ENCODE data around the gene RBM3.

Gene RBM3

GRCh38 chrX:48592971-48593370 is 18.7 kb downstream of the RBM3 start:
- TF ChIP-seq MAX (IDR thresholded peaks at IDR 0.05), result no peak

- TF ChIP-seq ZBTB7A (IDR thresholded peaks at IDR 0.05; ENCODE audit: low read depth) (no peak), CEBPB (IDR thresholded peaks at IDR 0.05) (no peak)
These were observed 21.6 kb downstream of the RBM3 start for GRCh38 chrX:48595929-48596328.

GRCh38 chrX:48597353-48598264 is 23.3 kb downstream of the RBM3 start, which contains the start of gene WDR13:
Gene WDR13 (plus strand): TSS chrX:48597492. CDS start chrX:48597997, 505 bp downstream.
- TF ChIP-seq RAD21 (IDR thresholded peaks at IDR 0.05; ENCODE audit: low read depth), result no peak
- peak; percentile 47; the same call in 1 of the 2 replicates for TF ChIP-seq TAF1 (IDR thresholded peaks at IDR 0.05; ENCODE audit: low read depth)
- no peak for TF ChIP-seq REST (IDR thresholded peaks at IDR 0.05; ENCODE audit: low read depth)
- TF ChIP-seq NFIC (IDR thresholded peaks at IDR 0.05), result 0 out of 2 replicates have a peak, but pooled peaks have one; percentile 26
- 0 out of 2 replicates have a peak, but pooled peaks have one; percentile 8 for TF ChIP-seq CREB1 (IDR thresholded peaks at IDR 0.05; ENCODE audit: low read depth)
- TF ChIP-seq TCF12 (IDR thresholded peaks at IDR 0.05; ENCODE audit: low read depth), result 0 out of 2 replicates have a peak, but pooled peaks have one; percentile 13
- TF ChIP-seq TEAD4 (IDR thresholded peaks at IDR 0.05), result peak; percentile 20; the same call in 1 of the 2 replicates
- TF ChIP-seq ZBTB7A (IDR thresholded peaks at IDR 0.05; ENCODE audit: low read depth), result no peak
- TF ChIP-seq FOXM1 (IDR thresholded peaks at IDR 0.05; ENCODE audit: borderline replicate concordance, low read depth), result no peak
- TF ChIP-seq MAX (IDR thresholded peaks at IDR 0.05), result peak; percentile 58; the same call in 1 of the 2 replicates
- no peak for TF ChIP-seq USF1 (IDR thresholded peaks at IDR 0.05)
- peak; percentile 79 for TF ChIP-seq EGR1 (IDR thresholded peaks at IDR 0.05)
- no peak for TF ChIP-seq EP300 (IDR thresholded peaks at IDR 0.05; ENCODE audit: borderline replicate concordance)
- TF ChIP-seq CEBPB (IDR thresholded peaks at IDR 0.05), result no peak
- peak; percentile 96 for TF ChIP-seq YY1 (IDR thresholded peaks at IDR 0.05; ENCODE audit: low read depth)

GRCh38 chrX:48598614-48599013 is 24.3 kb downstream of the RBM3 start:
- TF ChIP-seq USF1 (IDR thresholded peaks at IDR 0.05) (no peak), TCF12 (IDR thresholded peaks at IDR 0.05; ENCODE audit: low read depth) (no peak), CREB1 (IDR thresholded peaks at IDR 0.05; ENCODE audit: low read depth) (no peak), FOXM1 (IDR thresholded peaks at IDR 0.05; ENCODE audit: borderline replicate concordance, low read depth) (no peak), REST (IDR thresholded peaks at IDR 0.05; ENCODE audit: low read depth) (no peak), TEAD4 (IDR thresholded peaks at IDR 0.05) (no peak), YY1 (IDR thresholded peaks at IDR 0.05; ENCODE audit: low read depth) (no peak), NFIC (IDR thresholded peaks at IDR 0.05) (no peak), RAD21 (IDR thresholded peaks at IDR 0.05; ENCODE audit: low read depth) (no peak), CEBPB (IDR thresholded peaks at IDR 0.05) (no peak), TAF1 (IDR thresholded peaks at IDR 0.05; ENCODE audit: low read depth) (no peak), MAX (IDR thresholded peaks at IDR 0.05) (no peak), EP300 (IDR thresholded peaks at IDR 0.05; ENCODE audit: borderline replicate concordance) (no peak), ZBTB7A (IDR thresholded peaks at IDR 0.05; ENCODE audit: low read depth) (no peak), EGR1 (IDR thresholded peaks at IDR 0.05) (no peak)

- TF ChIP-seq EGR1 (IDR thresholded peaks at IDR 0.05) (no peak), TEAD4 (IDR thresholded peaks at IDR 0.05) (no peak), TAF1 (IDR thresholded peaks at IDR 0.05; ENCODE audit: low read depth) (no peak), RAD21 (IDR thresholded peaks at IDR 0.05; ENCODE audit: low read depth) (no peak), EP300 (IDR thresholded peaks at IDR 0.05; ENCODE audit: borderline replicate concordance) (no peak), FOXM1 (IDR thresholded peaks at IDR 0.05; ENCODE audit: borderline replicate concordance, low read depth) (no peak), CREB1 (IDR thresholded peaks at IDR 0.05; ENCODE audit: low read depth) (no peak), TCF12 (IDR thresholded peaks at IDR 0.05; ENCODE audit: low read depth) (no peak), YY1 (IDR thresholded peaks at IDR 0.05; ENCODE audit: low read depth) (no peak)
These were observed 25.1 kb downstream of the RBM3 start for GRCh38 chrX:48599341-48599740.

Measured in Ishikawa (cell line).